HG03097 (cell line): ENCODE results near the gene KHDC1.
A peak's percentile ranks its signal among the peaks of the same experiment; 100 is the strongest.
"Not testable (repeated sequence)": the region's sequence is repeated elsewhere in the genome, so short reads cannot be mapped to it uniquely, and the experiment has no call there.

ENCODE experiments used
- ATAC-seq: cut with Tn5 transposase; IDR thresholded peaks from one replicate; pipeline ENCODE4 v1.9.1; 2021; ENCODE audit not compliant: unreplicated experiment, low FRiP score

Gene KHDC1

DNA sequence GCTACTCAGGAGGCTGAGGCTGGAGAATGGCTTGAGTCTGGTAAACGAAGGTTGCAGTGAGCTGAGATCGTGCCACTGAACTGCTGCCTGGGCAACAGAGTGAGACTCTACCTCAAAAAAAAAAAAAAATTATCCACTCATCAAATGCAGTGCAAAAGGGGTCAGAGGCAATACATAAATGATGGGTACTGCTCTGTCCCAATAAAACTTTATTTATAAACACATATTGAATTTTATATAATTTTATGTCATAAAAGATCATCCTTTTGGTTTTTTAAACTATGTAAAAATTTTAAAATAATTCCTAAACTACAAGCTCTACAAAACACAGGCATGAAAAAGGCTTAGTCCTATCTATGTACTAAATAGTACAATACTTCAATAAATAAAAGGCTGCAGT lies 10.3 kb downstream of the KHDC1 start:
- no peak for ATAC-seq

DNA sequence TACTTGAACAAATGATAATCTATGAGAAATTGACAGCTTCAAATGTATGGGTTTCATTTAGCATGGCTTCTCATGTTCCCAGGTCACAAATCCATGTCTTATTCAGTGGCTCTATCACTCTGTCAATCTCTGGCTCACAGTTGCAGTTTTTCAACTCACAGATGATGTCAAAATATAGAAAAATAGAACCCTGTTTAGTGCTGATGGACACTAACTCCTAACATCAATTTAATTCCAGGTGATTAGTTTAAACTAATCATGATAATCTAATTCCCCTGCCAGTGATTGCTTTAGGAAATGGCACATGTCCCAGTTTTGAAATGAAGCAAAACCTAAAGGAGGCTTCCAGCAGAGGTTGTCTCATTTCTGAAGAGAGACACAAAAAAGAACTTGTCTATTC lies 13.0 kb downstream of the KHDC1 start:
- ATAC-seq, result no peak

DNA sequence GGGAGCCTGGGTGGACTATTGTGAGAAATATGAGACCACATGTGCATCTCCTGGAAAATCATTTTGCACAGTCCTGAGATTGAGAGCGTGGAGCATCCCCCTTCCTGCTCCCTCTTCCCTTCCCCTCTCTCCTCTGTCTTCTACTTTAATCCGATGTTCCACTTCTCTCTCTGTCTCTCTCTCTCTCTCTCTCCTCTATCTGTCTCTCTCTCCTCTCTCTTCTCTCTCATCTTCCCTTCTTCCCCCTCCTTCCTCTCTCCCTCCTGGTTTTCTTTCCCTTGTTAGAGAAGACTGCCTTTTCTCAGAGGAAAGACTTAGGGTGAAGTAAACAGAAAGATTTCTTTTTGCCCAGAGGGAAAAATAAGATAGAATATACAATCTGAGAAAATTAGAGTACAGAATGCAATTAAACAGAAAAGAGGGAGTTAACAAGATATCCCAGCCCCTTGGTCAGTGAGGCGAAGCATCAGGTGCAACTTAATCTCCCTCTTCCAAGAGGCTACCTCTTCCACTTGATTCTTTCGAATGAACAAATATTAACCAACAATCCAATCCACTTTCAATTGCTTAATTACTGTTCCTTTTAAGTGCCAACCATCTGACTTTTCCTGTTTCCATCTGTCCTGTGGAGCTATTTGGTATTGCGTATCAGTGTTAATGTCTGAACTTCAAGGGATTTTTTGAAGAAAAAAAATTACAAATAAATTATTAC lies 14.6 kb downstream of the KHDC1 start:
- no peak for ATAC-seq

DNA sequence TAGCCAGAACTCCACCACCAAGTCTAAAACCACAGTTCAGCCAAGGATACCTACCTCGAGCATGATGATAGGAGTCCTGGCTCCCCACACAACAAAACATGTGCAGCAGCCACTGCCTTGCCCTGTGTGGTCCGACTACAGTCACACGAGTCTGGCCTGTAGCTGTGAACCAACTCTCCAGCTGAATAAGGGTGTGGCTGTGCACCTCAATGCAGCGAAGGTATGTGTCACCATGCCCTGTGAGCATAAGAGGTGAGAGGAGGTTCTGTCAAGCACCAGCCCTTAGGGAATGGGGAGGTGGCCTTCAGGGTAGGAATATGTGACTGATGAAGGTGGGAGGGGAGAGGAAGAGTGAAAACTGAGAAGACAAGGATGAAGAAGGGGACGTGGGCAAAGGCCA lies 21.0 kb downstream of the KHDC1 start:
- ATAC-seq, result no peak

DNA sequence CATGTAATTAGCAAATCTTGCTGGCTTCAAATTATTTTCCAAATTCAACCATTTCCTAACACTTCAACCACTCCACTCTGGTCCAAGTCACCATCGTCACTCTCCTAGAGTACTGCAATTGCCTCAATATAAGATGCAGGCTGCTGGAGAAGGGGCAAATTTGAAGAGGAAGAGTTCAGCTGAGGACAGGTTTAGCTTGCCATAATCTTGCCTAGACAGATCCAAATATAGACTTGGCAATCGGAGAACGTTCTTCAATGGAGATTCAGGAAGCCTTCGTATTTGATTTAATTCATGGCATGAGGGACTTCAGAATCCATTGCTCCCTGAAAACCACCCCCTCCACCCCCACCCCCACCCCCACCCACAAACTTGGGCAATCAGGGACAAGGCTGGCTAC lies 22.3 kb downstream of the KHDC1 start:
- no peak for ATAC-seq

DNA sequence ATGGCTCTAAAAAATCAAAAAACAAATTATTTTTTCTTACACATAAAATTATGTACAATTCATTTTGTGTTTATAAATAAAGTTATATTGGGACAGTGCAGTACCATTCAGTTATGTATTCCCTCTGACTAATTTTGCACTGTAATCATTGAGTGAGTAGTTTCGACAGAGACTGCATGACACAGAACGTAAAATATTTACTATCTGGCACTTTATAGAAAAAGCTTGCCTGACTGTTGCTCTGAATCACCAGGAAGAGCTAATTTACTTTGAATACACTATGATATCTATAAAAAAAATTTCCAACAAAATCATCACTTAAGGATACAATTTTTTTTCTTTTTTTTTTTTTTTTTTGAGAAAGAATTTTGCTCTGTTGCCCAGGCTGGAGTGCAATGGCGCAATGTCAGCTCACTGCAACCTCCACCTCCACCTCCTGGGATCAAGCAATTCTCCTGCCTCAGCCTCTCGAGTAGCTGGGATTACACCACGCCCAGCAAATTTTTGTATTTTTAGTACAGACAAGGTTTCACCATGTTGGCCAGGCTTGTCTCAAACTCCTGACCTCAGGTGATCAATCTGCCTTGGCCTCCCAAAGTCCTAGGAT lies 26.7 kb downstream of the KHDC1 start:
- no peak for ATAC-seq

DNA sequence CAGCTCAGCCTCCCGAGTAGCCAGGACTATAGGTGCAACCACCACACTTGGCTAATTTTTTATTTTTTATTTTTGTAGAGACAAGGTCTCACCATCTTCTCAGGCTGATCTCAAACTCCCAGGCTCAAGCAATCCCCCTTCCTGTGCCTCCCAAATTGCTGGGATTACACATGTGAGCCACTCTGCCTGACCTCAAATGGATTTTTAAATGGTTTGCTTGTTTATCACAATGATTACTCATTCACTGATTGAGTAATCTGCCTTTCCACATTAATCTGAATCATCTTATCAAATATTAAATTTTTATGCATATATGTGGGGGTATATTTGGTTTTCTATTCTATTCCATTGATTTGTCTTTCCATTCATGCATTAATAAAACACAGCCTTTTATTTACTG lies 28.3 kb downstream of the KHDC1 start:
- ATAC-seq, result no peak

DNA sequence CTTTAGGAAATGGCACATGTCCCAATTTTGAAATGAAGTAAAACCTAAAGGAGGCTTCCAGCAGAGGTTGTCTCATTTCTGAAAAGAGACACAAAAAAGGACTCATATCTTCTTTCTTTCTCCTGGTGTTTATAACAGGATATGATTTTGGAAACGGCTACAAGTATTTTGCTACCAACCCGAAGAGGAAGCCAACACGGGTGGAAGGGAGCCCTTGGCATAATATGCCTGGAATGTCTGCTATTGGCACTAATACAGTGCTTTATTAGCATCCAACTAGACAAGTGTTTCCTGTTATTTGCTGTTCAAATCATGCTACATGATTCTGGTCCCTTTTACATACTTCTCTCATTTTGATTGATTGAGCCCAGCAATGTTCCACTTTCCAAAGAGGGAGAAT lies 29.0 kb downstream of the KHDC1 start:
- not testable (repeated sequence) for ATAC-seq

DNA sequence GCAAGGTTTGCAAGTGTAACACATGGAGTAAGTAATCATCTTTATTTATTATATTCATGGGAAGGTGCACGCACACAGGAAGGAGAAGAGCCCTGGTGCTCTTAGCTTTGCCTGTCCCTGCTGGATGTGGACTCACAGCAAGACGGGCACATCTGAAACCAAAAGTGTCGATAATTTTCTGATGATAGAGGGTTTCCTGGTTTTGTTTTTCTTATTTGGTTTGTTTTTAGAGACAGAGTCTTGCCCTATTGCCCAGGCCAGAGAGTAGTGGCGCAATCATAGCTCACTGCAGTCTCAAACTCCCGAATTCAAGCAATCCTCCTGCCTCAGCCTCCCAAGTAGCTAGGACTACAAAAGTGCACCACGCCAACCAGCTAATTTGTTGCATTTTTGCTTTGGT lies 29.9 kb downstream of the KHDC1 start:
- ATAC-seq, result no peak

DNA sequence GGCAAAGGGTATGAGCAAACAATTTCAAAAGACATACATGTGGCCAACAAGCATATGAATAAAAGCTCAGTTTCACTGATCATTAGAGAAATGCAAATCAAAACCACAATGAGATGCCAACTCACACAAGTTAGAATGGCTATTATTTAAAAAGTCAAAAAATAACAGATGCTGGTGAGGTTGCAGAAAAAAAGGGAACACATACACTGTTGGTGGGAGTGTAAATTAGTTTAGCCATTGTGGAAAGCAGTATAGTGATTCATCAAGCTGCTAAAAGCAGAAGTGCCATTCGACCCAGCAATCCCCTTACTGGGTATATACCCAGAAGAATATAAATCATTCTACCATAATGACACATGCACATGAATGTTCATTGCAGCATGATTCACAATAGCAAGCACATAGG lies 31.0 kb downstream of the KHDC1 start:
- peak; percentile 46 for ATAC-seq

DNA sequence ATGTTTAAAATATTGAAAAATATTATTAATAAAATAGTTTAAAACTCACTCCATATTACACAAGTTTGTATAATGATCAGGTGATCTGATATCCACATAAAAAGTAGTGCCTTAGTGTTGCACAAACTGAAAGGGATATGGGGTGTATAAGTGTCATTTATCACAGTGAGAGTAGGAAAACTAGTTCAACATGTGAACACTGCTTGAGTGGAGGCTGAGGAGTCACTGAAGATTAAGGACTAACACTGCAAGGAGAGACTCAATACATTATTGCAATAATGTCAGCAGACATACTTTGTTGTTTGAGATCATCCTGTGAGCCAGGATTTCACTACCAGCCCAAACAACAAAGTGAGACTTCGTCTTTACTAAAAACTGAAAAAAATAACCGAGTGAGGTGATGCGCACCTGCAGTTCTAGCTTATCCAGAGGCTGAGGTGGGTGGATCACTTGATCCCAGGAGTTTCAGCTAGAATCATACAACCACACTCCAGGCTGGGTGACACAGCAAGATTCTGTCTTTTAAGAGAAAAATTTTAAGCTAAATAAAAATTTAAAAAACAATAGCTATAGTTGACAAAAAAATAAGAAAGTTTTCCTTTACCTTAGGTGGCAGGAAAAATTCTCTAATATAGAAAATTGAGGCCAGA lies 35.3 kb downstream of the KHDC1 start:
- ATAC-seq, result no peak

DNA sequence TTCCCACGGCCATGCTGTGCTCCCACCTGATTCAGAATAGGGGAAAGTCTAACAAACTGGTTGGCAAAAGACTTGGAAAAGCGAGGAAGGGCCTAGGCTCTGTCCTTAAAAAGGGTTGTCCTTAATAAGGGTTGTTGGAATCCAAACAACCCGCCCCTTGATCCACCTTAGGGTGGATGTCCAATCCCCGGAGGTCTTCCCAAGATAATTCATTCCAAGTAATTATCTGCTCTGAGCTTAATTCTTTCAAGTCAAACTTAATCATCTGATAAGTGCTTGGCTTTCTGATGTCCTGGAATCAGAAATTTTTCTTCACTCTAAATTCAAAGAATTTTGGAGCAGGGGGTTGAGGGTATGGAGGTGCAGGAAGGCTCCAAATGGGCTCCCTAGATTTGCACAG lies 37.6 kb downstream of the KHDC1 start, which contains the start of gene KHDC1L:
Gene KHDC1L, minus strand, starts transcription at position 101 of the 400 bp plus-strand sequence. Its CDS starts 88 bp downstream, at position 13.
- no peak for ATAC-seq

DNA sequence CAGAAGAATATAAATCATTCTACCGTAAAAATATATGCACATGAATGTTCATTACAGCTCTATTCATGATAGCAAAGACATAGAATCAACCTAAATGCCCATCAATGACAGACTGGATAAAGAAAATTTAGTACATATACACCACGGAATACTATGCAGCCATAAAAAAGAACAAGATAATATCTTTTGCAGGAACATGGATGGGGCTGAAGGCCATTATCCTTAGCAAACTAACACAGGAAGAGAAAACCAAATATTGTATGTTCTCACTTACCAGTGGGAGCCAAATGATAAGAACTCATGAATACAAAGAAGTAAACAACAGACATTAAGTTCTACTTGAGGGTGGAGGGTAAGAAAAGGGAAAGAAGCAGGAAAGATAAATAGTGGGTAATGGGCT lies 46.1 kb downstream of the KHDC1 start:
- no peak for ATAC-seq

DNA sequence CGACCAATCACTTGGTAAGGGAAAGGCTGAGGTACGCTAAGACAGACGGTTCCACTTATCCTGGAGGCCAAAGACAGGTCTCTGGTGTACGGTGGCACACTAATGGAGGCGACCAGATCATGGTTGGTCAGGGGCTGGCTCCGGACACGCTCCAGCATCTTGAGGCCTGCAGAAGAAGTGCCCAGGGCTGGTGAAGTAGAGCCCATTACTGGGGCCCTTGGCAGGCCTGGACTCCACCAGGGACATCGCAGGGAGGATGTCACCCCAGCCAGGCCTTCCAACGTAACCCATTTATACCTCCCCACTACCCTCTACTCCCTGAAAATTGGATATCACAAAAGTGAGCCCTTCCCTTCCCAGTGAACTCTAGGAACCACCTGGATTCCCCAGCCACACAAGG lies 53.9 kb downstream of the KHDC1 start:
- no peak for ATAC-seq

DNA sequence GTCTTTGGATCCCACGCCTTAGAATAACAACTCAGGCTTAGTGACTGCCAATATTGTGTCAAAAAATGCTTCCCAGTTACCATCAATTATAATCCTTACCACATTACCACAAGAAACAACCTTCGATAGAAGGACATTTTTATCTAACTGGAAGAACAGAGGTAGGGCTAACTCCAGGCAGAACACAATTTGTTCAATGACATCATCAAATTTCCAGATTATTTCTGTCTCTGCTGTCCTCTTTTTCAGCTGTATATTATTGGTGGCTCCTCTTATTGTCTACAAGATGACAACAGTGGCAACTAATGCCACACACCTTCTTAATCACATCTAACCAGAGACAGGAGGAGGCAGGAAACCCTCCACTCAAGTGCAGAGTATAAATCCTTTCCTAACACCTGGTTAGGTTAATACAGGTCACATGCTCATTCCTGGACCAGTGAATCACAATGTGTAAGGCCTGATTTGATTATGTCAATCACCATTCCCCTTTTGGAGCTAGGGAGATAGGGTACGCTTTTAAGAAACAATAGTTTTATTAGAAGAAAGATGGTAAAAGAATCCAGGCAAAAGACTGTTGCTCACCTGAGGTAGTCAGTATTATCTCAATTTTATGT lies 55.7 kb downstream of the KHDC1 start:
- ATAC-seq, result no peak

DNA sequence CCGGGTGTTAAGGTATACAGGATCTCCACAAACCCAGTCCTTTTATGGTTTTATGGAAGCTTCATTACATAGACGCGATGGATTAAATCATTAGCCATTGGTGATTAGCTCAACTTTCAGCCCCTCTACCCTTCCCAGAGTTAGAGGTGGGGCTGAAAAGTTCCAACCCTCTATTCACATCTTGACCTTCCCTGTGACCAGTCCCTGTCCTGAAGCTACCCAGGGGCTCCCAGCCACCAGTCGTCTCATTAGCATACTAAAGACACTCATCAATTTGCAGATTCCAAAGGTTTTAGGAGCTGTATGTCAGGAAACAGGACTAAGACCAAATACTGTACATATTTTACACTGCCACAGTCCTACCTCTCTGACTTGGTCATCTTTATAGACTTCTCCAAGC lies 58.7 kb downstream of the KHDC1 start:
- ATAC-seq, result no peak

DNA sequence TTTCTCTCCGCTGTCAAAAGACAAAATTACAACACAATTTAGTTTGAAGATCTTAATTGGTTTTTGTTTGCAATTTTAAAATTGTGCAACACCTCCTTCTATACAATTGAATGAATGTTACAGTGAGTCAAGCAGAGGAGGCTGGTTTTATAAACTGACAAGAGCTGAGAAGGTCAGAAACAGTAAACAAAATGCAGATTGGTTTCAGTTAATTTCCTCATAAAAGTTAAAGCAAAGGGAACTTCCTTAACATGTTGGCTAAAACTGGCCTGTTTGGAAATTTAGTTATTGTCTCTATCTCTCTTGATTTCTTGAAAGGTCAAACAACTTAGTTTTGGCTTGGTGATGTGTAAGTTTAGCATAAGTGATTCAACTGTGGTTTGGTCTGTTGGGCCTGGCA lies 59.9 kb downstream of the KHDC1 start:
- no peak for ATAC-seq

DNA sequence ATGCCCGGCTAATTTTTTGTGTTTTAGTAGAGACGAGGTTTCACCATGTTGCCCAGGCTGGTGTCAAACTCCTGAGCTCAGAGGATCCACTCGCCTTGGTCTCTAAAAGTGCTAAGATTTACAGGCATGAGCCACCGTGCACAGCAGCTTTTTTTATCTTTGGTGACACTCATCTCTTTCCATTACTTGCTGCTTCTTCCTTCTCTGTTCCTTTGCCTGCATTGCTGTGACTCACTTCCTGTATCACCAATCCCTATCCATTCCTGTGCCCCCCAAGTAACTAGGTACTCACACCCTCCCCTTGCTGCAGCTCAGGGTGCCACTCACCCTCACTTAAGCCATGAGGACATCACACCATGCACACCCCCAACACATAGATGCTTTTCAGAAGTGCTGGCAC lies 62.3 kb downstream of the KHDC1 start:
- ATAC-seq, result no peak

DNA sequence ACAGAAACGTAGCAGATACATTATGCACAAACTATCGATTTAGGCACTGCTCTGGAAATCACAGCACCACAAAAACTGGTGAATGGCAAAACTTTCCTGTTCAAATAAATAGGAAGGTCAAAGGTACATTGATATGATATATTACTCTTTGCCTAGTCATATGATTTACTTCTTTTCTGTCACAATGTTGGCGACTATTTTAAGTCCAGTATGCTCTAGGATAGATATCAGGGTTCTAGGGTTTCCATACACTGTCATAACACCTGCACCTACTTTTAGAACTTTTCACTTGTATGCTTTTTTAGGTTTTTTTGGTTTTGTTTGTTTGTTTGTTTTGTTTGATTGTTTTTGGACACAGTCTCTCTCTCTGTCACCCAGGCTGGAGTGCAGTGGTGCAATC lies 62.7 kb downstream of the KHDC1 start:
- no peak for ATAC-seq

DNA sequence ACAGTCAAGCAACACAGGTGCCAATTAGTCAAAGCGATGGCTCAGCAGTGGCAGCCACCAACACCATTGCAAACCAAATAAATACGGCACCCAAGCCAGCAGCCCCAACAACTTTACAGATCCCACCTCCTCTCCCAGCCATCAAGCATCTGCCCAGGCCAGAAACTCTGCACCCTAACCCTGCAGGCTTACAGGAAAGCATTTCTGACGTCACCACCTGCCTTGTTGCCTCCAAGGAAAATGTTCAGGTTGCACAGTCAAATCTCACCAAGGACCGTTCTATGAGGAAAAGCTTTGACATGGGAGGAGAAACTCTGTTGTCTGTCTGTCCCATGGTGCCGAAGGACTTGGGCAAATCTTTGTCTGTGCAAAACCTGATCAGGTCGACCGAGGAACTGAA lies 68.3 kb downstream of the KHDC1 start:
- no peak for ATAC-seq

DNA sequence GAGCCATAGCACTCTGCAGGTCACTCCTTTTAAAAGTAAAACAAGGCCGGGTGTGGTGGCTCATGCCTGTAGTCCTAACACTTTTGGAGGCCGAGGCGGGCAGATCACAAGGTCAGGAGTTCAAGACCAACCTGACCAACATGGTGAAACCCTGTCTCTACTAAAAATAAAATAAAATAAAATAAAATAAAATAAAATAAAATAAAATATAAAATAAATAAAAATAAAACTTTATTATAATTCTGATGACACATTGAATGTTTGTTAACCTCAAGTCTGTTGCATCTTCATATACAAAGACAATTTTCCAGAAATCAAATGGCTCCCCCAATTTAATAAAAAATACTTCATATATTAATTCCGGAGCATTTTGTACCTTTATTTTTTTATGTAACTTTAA lies 69.7 kb downstream of the KHDC1 start:
- not testable (repeated sequence) for ATAC-seq
